HL-60/S4 treated with phorbol 12-myristate 13-acetate at 8.2 ng/mL for 4 days and 3 days (cell line): Measurements from ENCODE around the gene RPS8.
"Not testable (repeated sequence)": the region's sequence is repeated elsewhere in the genome, so short reads cannot be mapped to it uniquely, and the experiment has no call there.

Experiments used
- in situ Hi-C: fragments of 300-500 bp; cut with MboI; formaldehyde crosslinking; loops from 2 replicates; pipeline ENCODE4 v1.15.0; 2022; ENCODE audit warnings: low sequenced_read_pairs

The RPS8 gene

DNA sequence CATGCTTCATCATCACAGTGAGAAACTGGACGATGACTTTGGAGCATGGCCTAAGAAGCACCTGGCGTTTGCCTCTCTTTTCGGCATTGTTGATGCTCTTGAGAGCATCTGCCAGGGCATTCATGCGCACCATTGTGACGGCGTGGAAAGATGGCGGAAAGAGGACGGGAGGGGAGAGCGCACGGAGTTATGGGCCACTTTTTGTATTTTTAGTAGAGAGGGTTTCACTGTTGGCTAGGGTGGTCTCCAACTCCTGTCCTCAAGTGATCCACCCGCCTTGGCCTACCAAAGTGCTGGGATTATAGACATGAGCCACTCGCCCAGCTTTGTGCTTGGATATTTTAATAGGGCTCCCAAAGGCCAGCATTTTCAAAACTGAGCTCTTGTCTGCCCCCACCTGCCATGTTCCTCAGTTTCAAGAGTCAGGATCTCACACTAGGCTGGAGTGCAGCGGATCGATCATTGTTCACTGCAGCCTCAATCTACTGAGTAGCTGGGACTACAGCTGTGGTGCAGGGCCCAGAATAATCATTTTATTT, 5.3 kb downstream of the RPS8 start:
- in situ Hi-C loops = no loop called here

GRCh38 chr1:44783697-44784093, 8.4 kb downstream of the RPS8 start:
- in situ Hi-C loops = no loop called here

GRCh38 chr1:44784094-44785028, 9.0 kb downstream of the RPS8 start:
- in situ Hi-C loops = no loop called here

- in situ Hi-C loops = no loop called here
Measured at GRCh38 chr1:44785029-44785380, 9.7 kb downstream of the RPS8 start.

GRCh38 chr1:44785501-44786137, 10.3 kb downstream of the RPS8 start:
- in situ Hi-C loops = no loop called here

DNA sequence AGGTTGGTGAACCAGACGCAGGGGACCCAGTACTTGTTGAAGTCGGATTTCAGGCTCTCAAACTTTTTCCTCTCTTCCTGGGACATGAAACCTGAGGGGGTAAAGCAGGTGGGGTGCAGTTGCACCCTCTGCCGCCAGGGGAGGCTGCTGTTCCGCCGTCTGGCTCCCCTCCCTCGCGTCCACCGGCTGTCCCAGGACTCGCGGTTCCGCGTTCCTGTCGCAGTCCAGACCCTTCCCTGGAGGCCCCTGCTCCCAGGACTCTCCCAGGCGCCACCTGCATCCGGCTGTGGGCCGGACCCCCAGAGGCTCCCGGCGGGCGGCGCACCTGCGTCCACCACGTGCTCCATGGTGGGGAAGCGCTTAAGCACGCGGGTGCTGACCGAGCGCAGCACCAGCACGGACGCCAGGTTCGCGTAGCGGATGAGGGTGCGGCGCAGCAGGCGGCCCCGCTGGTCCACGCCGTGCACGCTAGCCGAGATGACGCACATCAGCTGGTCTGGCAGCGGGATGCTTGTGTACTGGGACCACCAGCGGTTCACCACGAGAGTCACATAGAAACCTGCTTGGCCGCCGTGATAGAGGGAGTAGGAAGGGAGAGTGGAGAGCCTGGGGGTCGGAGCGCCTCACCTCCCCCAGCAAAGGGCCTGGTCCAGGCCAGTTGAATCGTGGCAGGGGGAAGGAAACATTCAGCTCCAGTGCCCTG, 10.9 kb downstream of the RPS8 start:
- in situ Hi-C loops = no loop called here

- in situ Hi-C loops = no loop called here
Measured at GRCh38 chr1:44786841-44787426, 11.6 kb downstream of the RPS8 start.

- in situ Hi-C loops = no loop called here
Measured at GRCh38 chr1:44787506-44787905, 12.2 kb downstream of the RPS8 start.

- in situ Hi-C loops = no loop called here
Measured at GRCh38 chr1:44788120-44788860, 12.9 kb downstream of the RPS8 start, which contains the start of gene BEST4. Gene BEST4 (minus strand): TSS chr1:44788170. CDS start chr1:44787705, 465 bp downstream.

DNA sequence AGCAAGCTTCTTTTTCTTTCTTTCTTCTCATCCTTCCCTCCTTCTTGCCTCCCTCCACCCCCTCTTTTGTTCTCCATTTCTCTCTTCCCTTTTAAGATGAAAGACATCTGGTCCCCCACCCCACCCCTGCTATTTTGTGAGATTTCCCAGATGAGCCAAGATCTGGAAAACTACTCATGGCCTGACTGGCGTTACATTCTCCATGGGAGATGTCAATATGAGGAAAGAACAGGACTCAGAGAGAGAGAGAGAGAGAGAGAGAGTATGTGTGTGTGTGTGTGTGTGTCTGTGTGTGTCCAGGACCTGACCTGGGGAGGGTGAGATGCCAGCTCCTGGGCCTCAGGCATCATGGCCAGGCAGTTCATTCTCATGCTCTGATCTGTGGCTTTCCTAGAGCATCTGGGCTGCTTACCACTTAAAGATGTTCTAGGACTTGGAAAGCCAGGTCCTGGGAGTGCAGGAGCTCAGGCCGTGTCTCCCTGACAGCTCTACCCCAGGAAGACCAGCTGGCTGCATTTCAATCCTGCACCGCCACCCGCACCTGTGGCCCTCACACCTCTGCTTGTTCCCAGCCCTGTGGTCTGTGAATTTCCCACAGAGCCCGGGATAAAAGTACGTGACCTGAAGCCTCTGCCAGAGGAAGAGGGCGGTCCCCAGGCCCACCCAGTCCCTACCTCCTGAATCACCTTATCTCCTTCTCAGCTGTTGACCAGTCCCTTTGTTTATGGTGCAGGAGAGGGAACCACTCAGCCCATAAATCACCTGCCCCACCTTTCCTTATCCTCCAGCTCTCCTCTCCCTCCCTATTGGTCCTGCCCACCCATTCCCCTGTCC, 15.8 kb downstream of the RPS8 start:
- in situ Hi-C loops = no loop called here

GRCh38 chr1:44792736-44793502, 17.6 kb downstream of the RPS8 start:
- in situ Hi-C loops = no loop called here

DNA sequence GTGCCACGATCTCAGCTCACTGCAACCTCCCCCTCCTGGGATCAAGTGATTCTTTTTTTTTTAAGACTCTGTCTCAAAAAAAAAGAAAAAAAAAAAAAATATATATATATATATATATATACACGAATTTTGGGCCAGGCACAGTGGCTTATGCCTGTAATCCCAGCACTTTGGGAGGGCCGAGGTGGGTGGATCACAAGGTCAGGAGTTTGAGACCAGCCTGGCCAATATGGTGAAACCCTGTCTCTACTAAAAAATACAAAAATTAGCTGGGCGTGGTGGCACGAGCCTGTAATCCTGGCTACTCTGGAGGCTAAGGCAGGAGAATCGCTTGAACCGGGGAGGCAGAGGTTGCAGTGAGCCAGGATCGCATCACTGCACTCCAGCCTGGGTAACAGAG, 22.5 kb downstream of the RPS8 start:
- in situ Hi-C loops = not testable (repeated sequence)

DNA sequence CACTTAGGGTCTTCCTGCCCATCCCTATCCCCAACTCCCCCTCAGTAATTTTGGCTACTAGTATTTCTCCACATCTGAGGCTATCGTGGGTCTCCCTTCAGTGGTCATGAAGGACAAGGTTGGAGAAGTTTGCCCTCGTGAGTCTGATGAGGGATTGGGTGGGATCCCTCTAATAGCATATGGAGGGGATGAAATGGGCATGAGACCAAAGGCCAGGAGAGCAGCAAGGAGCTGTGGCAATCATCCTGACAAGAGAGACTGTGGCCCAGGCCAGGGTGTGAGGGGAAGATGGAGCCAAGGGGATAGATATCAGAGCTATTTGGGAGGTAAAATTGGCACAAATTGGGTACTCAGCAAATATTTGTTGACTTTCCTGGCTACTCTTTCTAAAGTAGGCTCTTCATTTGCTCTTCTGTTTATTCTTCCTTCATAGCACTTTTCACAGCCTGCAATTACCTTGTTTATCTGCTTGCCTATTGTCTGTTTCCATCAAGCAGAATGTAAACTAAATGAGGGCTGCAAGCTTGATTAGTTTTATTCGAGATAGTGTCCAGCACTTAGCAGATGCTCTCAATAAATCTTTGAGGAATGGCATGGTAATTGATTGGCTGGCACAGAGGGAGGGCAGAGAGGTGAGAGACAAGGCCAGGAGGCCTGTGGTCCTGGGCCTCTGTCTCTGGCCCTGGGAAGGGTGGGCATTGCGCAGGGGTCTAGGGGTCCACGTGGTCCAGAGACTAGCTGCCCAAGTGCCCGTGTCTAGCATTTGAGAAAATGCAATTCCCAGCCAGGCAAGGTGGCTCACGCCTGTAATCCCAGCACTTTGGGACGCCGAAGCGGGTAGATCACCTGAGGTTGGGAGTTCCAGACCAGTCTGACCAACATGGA, 23.4 kb downstream of the RPS8 start:
- in situ Hi-C loops = no loop called here

DNA sequence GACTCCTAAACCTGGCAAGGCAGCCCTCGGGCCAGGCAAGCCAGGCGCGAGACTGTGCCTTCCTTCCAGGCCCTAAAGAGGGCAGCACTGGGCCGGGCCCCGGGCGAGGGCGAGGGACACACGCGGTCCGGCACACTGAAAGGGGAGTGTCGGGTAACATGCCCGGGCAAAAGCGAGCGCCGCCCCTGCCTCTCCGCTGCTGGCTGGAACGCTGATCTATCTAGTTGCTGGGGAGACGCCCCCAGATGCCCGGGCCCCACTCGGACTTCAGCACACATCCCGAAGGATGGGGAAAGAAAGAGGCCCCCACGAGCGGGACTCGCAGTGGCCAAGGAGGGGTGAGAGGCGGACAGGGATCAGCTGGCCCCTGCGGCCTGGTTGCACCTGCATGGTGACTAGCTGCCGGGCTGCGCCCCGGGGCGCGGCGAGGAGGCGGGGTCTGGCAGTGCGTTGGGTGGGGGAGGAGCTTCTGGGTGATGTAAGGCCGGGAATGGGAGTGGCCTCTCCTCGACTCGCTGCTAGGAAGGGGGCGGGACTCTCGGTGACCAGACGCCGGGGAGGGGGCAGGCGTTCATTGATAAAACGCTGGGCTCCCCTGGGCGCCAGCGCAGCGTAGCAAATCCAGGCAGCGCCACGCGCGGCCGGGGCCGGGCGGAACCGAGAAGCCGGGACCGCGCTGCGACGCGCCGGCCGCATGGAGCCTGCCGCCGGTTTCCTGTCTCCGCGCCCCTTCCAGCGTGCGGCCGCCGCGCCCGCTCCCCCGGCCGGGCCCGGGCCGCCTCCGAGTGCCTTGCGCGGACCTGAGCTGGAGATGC, 24.6 kb downstream of the RPS8 start, which contains the start of gene PLK3:
Gene PLK3, plus strand, starts transcription at position 608 of the 815 bp plus-strand sequence. Its CDS starts 87 bp downstream, at position 695.
- in situ Hi-C loops = no loop called here

DNA sequence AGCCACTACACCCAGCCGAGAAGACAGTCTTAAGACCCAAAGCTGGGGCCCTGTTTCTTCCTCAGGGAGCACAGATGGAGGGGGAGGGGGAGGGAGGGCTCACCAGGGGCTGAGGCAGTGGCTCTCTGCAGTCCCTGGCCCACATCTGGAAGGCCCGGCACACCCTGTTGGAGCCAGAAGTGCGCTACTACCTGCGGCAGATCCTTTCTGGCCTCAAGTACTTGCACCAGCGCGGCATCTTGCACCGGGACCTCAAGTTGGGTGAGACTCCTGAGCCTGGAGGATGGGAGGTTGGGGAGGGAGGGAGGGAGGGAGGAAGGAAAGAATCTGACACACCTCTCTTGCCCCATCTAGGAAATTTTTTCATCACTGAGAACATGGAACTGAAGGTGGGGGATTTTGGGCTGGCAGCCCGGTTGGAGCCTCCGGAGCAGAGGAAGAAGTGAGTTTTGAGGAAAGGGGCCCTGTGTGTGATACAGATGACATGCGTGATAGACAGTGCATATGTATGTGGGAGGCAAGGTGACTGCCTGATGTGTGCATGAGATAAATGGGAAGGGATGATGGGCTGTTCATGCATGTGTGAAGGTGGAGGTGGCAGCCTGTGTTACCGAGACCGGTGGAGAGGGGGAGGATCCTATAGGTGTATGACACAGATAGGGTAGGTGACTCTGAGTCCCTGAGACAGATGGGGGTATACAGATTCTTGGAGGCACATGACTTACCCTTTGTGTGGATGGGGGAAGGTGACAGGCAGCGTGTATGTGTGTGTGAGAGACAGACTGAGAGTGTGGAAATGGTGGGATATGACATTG, 26.4 kb downstream of the RPS8 start:
- in situ Hi-C loops = no loop called here
